Right lobe of liver (tissue), 6 donors: ENCODE measurements around the gene LUZP1. TPM values are rescaled to one million over a fixed set of nuclear protein-coding genes. Genes with fewer than 3 reads are reported as not detected.

Experiments used
- ATAC-seq, 4 donors: fragments of 200-7000 bp; cut with Tn5 transposase; one replicate each; pipeline ENCODE4 v1.9.1; 2020; ENCODE audit warnings: mild to moderate bottlenecking in 4 of 4, moderate library complexity in 4 of 4
- DNase-seq, 3 donors: peaks; one replicate each; pipeline ENCODE4 v3.0.0-alpha.2; 2020
- H3K27ac ChIP-seq, 3 donors: fragments of 200-600 bp; one replicate each; pipeline ENCODE4 v1.8.0; 2022
- H3K27me3 ChIP-seq, 2 donors: fragments of 200-600 bp; one replicate each; pipeline ENCODE4 v1.8.0; 2022
- H3K36me3 ChIP-seq, 4 donors: fragments of 200-600 bp; sonication (generic) in 1 of 4; one replicate each; pipeline versions ENCODE4 v1.5.1 to v1.8.0; 2017 to 2022; ENCODE audit warnings: control low read depth in 1 of 4
- H3K4me1 ChIP-seq, 4 donors: fragments of 200-600 bp; sonication (generic) in 1 of 4; one replicate each; pipeline versions ENCODE4 v1.5.1 to v1.8.0; 2017 to 2022; ENCODE audit warnings: control low read depth in 1 of 4
- H3K4me3 ChIP-seq, 3 donors: fragments of 200-600 bp; one replicate each; pipeline ENCODE4 v1.8.0; 2022
- H3K9me3 ChIP-seq, 4 donors: fragments of 200-600 bp; sonication (generic) in 1 of 4; one replicate each; pipeline versions ENCODE4 v1.5.1 to v1.8.0; 2017 to 2022; ENCODE audit warnings: control low read depth in 1 of 4
- CTCF ChIP-seq, 4 donors: fragments of 200-600 bp in 3 of 4; fragments of 450-650 bp in 1 of 4; IDR thresholded peaks; one replicate each; pipeline versions ENCODE4 v1.5.1 to v1.8.0; 2016 to 2022; ENCODE audit warnings: antibody characterized with exemption in 4 of 4, mild to moderate bottlenecking in 2 of 4
- POLR2A ChIP-seq: fragments of 450-650 bp; IDR thresholded peaks from one replicate; pipeline ENCODE4 v1.6.1; 2017; ENCODE audit warnings: antibody characterized with exemption, mild to moderate bottlenecking
- WGBS: methylation state at CpG from one replicate; pipeline ENCODE4 v1.1.6; 2018; ENCODE audit warnings: low coverage, low lambda C conversion rate; ENCODE audit not compliant: insufficient coverage; ENCODE audit errors: missing lambda C conversion rate; 5-methylcytosine and 5-hydroxymethylcytosine counted together
- intact Hi-C, 2 donors: fragments of 100-400 bp; cut with DNase I; formaldehyde crosslinking; loops; one replicate each; pipeline versions ENCODE4 v1.11.2 to v1.14.1; 2022
- total RNA-seq, 6 experiments: library from RNA; depleted of rRNA in 2 of 6; stranded (reverse); fragments of >200 nt in 2 of 6; fragmentation: NEBNext Ultra II Directional in 3 of 6; extraction: Animal tissue kit (Norgen Biotek cat#: 25700) in 3 of 6; gene quantifications; one replicate each; pipeline versions ENCODE4 v1.1.0 to v1.2.4, GENCODE V29; 2016 to 2023
- donor health status: DM: no; HTN: yes; CAD: no.
- donor health status: DM: no; HTN: no; CAD: no.
- donor health status: DM: no; HTN: no; CAD: no.
- donor health status: DM: no; HTN: yes; CAD: no.
- donor health status: DM: no; HTN: yes; CAD: no.

Gene LUZP1
- total RNA-seq, 6 experiments from 2014 or later, result 4.1 to 8.0 (median 6.1) TPM

- no peaks in the 10 kb centered on the region for H3K4me1 ChIP-seq
- H3K4me3 ChIP-seq, result no peak overlapping the region
- H3K36me3 ChIP-seq, result no peaks in the 10 kb centered on the region
- DNase-seq (no peak), ATAC-seq (no peak)
- TF ChIP-seq CTCF (IDR thresholded peaks at IDR 0.05) (no peak), POLR2A (no peak)
- H3K27me3 ChIP-seq, result no peaks in the 10 kb centered on the region
- H3K9me3 ChIP-seq, result no peaks in the 10 kb centered on the region
- 93% methylated on average over 3 of the region's 4 CpGs for WGBS
- intact Hi-C loops, result no loop called here
- no peak overlapping the region for H3K27ac ChIP-seq
Observed at GRCh38 chr1:23134055-23134454, 34.6 kb downstream of the LUZP1 start.

- Histone ChIP-seq H3K9me3 (no peaks in the 10 kb centered on the region), H3K4me3 (no peak overlapping the region), H3K27ac (no peak overlapping the region), H3K27me3 (no peaks in the 10 kb centered on the region), H3K4me1 (no peaks in the 10 kb centered on the region), H3K36me3 (no peaks in the 10 kb centered on the region)
- 96% methylated on average over 5 of the region's 5 CpGs for WGBS
- TF ChIP-seq CTCF (IDR thresholded peaks at IDR 0.05) (no peak), POLR2A (no peak)
- intact Hi-C loops, result no loop called here
- ATAC-seq, result no peak
- DNase-seq, result no peak
Observed at GRCh38 chr1:23133587-23133986, 35.1 kb downstream of the LUZP1 start.

- Histone ChIP-seq H3K27me3 (no peaks in the 10 kb centered on the region), H3K36me3 (no peaks in the 10 kb centered on the region), H3K9me3 (no peaks in the 10 kb centered on the region), H3K4me3 (no peak overlapping the region), H3K27ac (no peak overlapping the region), H3K4me1 (no peaks in the 10 kb centered on the region)
- no peak for ATAC-seq
- no peak for DNase-seq
- 56% methylated on average over 1 of the region's 1 CpG for WGBS
- intact Hi-C loops, result no loop called here
- TF ChIP-seq POLR2A, result no peak
- TF ChIP-seq CTCF (IDR thresholded peaks at IDR 0.05), result no peak
Observed at GRCh38 chr1:23132033-23132432, 36.6 kb downstream of the LUZP1 start.

GRCh38 chr1:23129846-23130245 is 38.8 kb downstream of the LUZP1 start:
- Histone ChIP-seq H3K27ac (no peak overlapping the region), H3K4me1 (no peaks in the 10 kb centered on the region), H3K9me3 (no peaks in the 10 kb centered on the region), H3K4me3 (no peak overlapping the region), H3K36me3 (no peaks in the 10 kb centered on the region), H3K27me3 (no peaks in the 10 kb centered on the region)
- intact Hi-C loops, result no loop called here
- DNase-seq (no peak), ATAC-seq (no peak)
- TF ChIP-seq POLR2A, result no peak
- no peak for TF ChIP-seq CTCF (IDR thresholded peaks at IDR 0.05)

- peaks cover 0 to 13% (median 0%) of the 10 kb centered on the region in 4 donors for H3K4me1 ChIP-seq
- DNase-seq (no peak), ATAC-seq (no peak)
- no peak overlapping the region for H3K27ac ChIP-seq
- intact Hi-C loops, result no loop called here
- no peaks in the 10 kb centered on the region for H3K27me3 ChIP-seq
- H3K4me3 ChIP-seq, result no peak overlapping the region
- H3K36me3 ChIP-seq, result no peaks in the 10 kb centered on the region
- WGBS, result 76% methylated on average over 3 of the region's 3 CpGs
- TF ChIP-seq POLR2A, result no peak
- no peak for TF ChIP-seq CTCF (IDR thresholded peaks at IDR 0.05)
- H3K9me3 ChIP-seq, result no peaks in the 10 kb centered on the region
Observed at GRCh38 chr1:23126801-23127200, 41.9 kb downstream of the LUZP1 start.
